ENCODE data around the gene ADCY3. TPM values are rescaled to one million over a fixed set of nuclear protein-coding genes. Genes with fewer than 3 reads are reported as not detected.

Gene ADCY3
- total RNA-seq, 2 experiments from 2014 or later: 28.1 to 31.4 TPM

DNA sequence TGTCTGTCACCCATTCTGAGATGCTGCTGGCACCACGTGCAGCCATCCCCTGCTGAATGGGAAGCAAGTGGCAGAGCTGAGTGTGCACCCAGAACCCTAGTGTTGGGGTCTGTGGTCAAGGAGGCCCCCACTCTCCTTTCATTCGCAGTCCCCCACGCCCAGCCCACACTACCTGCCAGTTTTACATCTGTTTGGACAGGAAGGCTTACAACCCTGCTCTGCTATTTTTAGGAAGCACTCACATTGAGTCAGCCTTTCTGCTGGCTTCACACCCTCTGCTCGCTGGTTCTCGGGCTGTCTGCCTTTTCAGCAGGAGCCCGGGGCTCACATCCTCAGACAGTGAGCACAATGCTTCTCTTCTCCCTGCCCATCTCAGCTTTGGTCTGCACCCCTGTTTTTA lies 10.7 kb upstream of the ADCY3 start:
- no peaks in the 10 kb centered on the region for H3K9me3 Mint-ChIP-seq
- no peaks in the 10 kb centered on the region for H3K4me1 Mint-ChIP-seq (ENCODE audit: low read depth)
- intact Hi-C loops (cut with DNase I, micrococcal nuclease): loop anchor here in 1 of 2 experiments (5.0 kb wide), 1 partner anchor 518 kb away; no protein-coding TSS in a partner anchor
- H3K27me3 Mint-ChIP-seq: no peaks in the 10 kb centered on the region
- no peaks in the 10 kb centered on the region for H3K9me3 ChIP-seq (ENCODE audit: control insufficient read depth in 1 of 2, insufficient read depth in 1 of 2, low read length in 2 of 2)
- no peak overlapping the region for H3K27ac ChIP-seq (ENCODE audit: low read depth in 1 of 2, low read length in 2 of 2)
- CTCF ChIA-PET: no interaction called here
- H3K27ac Mint-ChIP-seq: no peak overlapping the region
- ATAC-seq (ENCODE audit: poor library complexity) (no peak), DNase-seq (no peak)
- POLR2A ChIA-PET: no interaction called here
- peaks cover 19% of the 10 kb centered on the region for H3K4me1 ChIP-seq (ENCODE audit: insufficient read depth, low read length)
- no peak overlapping the region for H3K4me3 ChIP-seq (ENCODE audit: low read length)
- TF ChIP-seq, protein P1, sequence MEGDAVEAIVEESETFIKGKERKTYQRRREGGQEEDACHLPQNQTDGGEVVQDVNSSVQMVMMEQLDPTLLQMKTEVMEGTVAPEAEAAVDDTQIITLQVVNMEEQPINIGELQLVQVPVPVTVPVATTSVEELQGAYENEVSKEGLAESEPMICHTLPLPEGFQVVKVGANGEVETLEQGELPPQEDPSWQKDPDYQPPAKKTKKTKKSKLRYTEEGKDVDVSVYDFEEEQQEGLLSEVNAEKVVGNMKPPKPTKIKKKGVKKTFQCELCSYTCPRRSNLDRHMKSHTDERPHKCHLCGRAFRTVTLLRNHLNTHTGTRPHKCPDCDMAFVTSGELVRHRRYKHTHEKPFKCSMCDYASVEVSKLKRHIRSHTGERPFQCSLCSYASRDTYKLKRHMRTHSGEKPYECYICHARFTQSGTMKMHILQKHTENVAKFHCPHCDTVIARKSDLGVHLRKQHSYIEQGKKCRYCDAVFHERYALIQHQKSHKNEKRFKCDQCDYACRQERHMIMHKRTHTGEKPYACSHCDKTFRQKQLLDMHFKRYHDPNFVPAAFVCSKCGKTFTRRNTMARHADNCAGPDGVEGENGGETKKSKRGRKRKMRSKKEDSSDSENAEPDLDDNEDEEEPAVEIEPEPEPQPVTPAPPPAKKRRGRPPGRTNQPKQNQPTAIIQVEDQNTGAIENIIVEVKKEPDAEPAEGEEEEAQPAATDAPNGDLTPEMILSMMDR (IDR thresholded peaks at IDR 0.05): no peak
- H3K4me3 Mint-ChIP-seq: no peak overlapping the region
- H3K27me3 ChIP-seq (ENCODE audit: control insufficient read depth in 1 of 2, insufficient read depth in 2 of 2, low read length in 2 of 2): no peaks in the 10 kb centered on the region
- no peaks in the 10 kb centered on the region for H3K36me3 Mint-ChIP-seq (ENCODE audit: low read depth)
- no peaks in the 10 kb centered on the region for H3K36me3 ChIP-seq (ENCODE audit: insufficient read depth, low read length)

DNA sequence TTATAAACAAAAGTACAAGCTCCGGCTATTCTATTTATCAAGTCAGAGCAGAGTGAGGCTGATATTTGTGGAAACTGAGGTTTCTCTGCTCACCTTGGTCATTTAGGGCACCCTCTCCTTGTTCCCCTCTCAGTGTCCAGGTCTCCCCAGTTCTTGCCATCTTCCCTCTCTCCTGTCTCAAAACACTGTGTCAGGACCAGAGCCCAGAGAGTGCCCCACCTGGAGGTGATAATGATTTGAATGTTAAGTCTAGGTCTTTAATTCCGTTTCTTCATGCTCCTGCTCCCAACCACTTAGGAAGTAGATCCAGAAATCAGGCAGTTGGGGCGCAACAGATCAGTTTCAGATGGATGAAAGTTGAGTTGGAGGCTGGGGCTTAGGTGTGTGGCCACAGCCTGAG lies 9.2 kb upstream of the ADCY3 start:
- Mint-ChIP-seq H3K4me3 (no peak overlapping the region), H3K27me3 (no peaks in the 10 kb centered on the region), H3K27ac (no peak overlapping the region), H3K4me1 (ENCODE audit: low read depth) (no peaks in the 10 kb centered on the region), H3K36me3 (ENCODE audit: low read depth) (no peaks in the 10 kb centered on the region), H3K9me3 (no peaks in the 10 kb centered on the region)
- DNase-seq (no peak), ATAC-seq (ENCODE audit: poor library complexity) (no peak)
- H3K9me3 ChIP-seq (ENCODE audit: control insufficient read depth in 1 of 2, insufficient read depth in 1 of 2, low read length in 2 of 2): no peaks in the 10 kb centered on the region
- no peak overlapping the region for H3K4me3 ChIP-seq (ENCODE audit: low read length)
- peaks cover 20% of the 10 kb centered on the region for H3K4me1 ChIP-seq (ENCODE audit: insufficient read depth, low read length)
- CTCF ChIA-PET: interaction anchor here (0.6 kb wide), 1 partner anchor 101 kb away, joined by 3 read pairs; no protein-coding TSS in a partner anchor
- H3K36me3 ChIP-seq (ENCODE audit: insufficient read depth, low read length): no peaks in the 10 kb centered on the region
- H3K27me3 ChIP-seq (ENCODE audit: control insufficient read depth in 1 of 2, insufficient read depth in 2 of 2, low read length in 2 of 2): no peaks in the 10 kb centered on the region
- no peak overlapping the region for H3K27ac ChIP-seq (ENCODE audit: low read depth in 1 of 2, low read length in 2 of 2)
- intact Hi-C loops (cut with DNase I, micrococcal nuclease): no loop called here
- TF ChIP-seq, protein P1 (IDR thresholded peaks at IDR 0.05): no peak
- POLR2A ChIA-PET: no interaction called here

DNA sequence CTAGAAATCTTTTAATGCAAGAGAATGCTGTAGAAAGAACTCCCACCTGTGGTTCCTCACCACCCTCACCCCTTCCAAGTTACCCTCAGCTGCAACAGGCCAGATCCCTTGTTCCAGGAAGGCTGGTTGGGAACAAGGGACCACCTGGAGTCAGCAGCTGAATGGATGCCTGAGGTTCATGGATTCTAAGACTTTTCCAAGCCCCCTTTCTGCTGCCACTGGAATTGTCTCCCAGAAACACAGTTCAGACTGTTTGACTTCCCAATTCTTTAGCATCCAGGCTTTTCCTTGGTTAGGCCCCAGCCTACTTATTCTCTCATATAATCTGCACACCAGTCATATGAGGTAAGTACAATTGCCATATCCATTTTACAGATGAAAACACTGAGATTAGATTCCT lies 8.0 kb upstream of the ADCY3 start:
- TF ChIP-seq, protein P1 (IDR thresholded peaks at IDR 0.05): no peak
- POLR2A ChIA-PET: no interaction called here
- Mint-ChIP-seq H3K4me3 (no peak overlapping the region), H3K4me1 (ENCODE audit: low read depth) (no peaks in the 10 kb centered on the region), H3K27me3 (no peaks in the 10 kb centered on the region), H3K36me3 (ENCODE audit: low read depth) (no peaks in the 10 kb centered on the region), H3K27ac (no peak overlapping the region), H3K9me3 (no peaks in the 10 kb centered on the region)
- Histone ChIP-seq H3K4me3 (ENCODE audit: low read length) (no peak overlapping the region), H3K9me3 (ENCODE audit: control insufficient read depth in 1 of 2, insufficient read depth in 1 of 2, low read length in 2 of 2) (no peaks in the 10 kb centered on the region), H3K4me1 (ENCODE audit: insufficient read depth, low read length) (peaks cover 20% of the 10 kb centered on the region), H3K36me3 (ENCODE audit: insufficient read depth, low read length) (no peaks in the 10 kb centered on the region), H3K27me3 (ENCODE audit: control insufficient read depth in 1 of 2, insufficient read depth in 2 of 2, low read length in 2 of 2) (no peaks in the 10 kb centered on the region), H3K27ac (ENCODE audit: low read depth in 1 of 2, low read length in 2 of 2) (no peak overlapping the region)
- DNase-seq: no peak
- CTCF ChIA-PET: no interaction called here
- ATAC-seq (ENCODE audit: poor library complexity): no peak
- intact Hi-C loops (cut with DNase I, micrococcal nuclease): no loop called here
